OCI-LY3 (cell line): ENCODE data around the gene ACIN1.
A peak's percentile ranks its signal among the peaks of the same experiment; 100 is the strongest.

Experiments
- H2AFZ ChIP-seq: fragments of 200-600, 300-600 bp; shearing (Covaris generic); 2 replicates; pipeline ENCODE4 v1.6.0; 2014; ENCODE audit warnings: antibody characterized with exemption, low read depth, low read length
- H3K27ac ChIP-seq: fragments of 200-600, 300-600 bp; sonication (generic); 2 replicates; pipeline ENCODE4 v1.5.1; 2014; ENCODE audit warnings: mild to moderate bottlenecking, low read length, moderate library complexity, mixed read lengths
- H3K27me3 ChIP-seq: fragments of 200-600, 300-600 bp; sonication (generic); 2 replicates; pipeline ENCODE4 v1.6.1; 2014; ENCODE audit warnings: low read depth, low read length, mixed read lengths
- H3K36me3 ChIP-seq: fragments of 200-600, 300-600 bp; sonication (generic); replicated peaks from 2 replicates; pipeline ENCODE3; 2014; ENCODE audit warnings: low read depth, low read length, mixed read lengths
- H3K4me1 ChIP-seq: fragments of 300-600, 200-600 bp; sonication (generic); 2 replicates; pipeline ENCODE4 v1.6.1; 2014; ENCODE audit warnings: low read length, mixed read lengths
- H3K4me2 ChIP-seq: fragments of 200-600, 300-600 bp; sonication (generic); 2 replicates; pipeline ENCODE4 v1.6.1; 2014; ENCODE audit warnings: low read length, mixed read lengths
- H3K4me3 ChIP-seq: fragments of 300-600, 200-600 bp; sonication (generic); 2 replicates; pipeline ENCODE4 v1.5.1; 2014; ENCODE audit warnings: antibody characterized with exemption, mild to moderate bottlenecking, low read length, moderate library complexity
- H3K79me2 ChIP-seq: fragments of 300-600, 200-600 bp; shearing (Covaris generic); 2 replicates; pipeline ENCODE4 v1.6.1; 2014; ENCODE audit warnings: mild to moderate bottlenecking, low read length, mixed read lengths
- H3K9ac ChIP-seq: fragments of 300-600, 200-600 bp; shearing (Covaris generic); 2 replicates; pipeline ENCODE4 v1.6.0; 2014; ENCODE audit warnings: mild to moderate bottlenecking, low read length, moderate library complexity
- H3K9me3 ChIP-seq: fragments of 200-600, 300-600 bp; shearing (Covaris generic); 2 replicates; pipeline ENCODE4 v1.6.1; 2014; ENCODE audit warnings: low read length, mixed read lengths; ENCODE audit not compliant: insufficient read depth
- H4K20me1 ChIP-seq: fragments of 200-600, 300-600 bp; sonication (generic); 2 replicates; pipeline ENCODE4 v1.6.1; 2016; ENCODE audit warnings: low read length, mixed read lengths; ENCODE audit not compliant: insufficient read depth
- EZH2phosphoT487 ChIP-seq: fragments of 200-600 bp; shearing (Covaris generic); IDR thresholded peaks from 2 replicates; pipeline ENCODE4 v1.6.1; 2018; ENCODE audit warnings: antibody characterized with exemption, mixed run types, low read depth
- TF ChIP-seq, protein P1 (sequence below): fragments of 200-600, 300-600 bp; sonication (generic); IDR thresholded peaks from 2 replicates; pipeline ENCODE4 v1.5.1; 2014; ENCODE audit warnings: antibody characterized with exemption, low read length, low read depth

Gene ACIN1, protein sequence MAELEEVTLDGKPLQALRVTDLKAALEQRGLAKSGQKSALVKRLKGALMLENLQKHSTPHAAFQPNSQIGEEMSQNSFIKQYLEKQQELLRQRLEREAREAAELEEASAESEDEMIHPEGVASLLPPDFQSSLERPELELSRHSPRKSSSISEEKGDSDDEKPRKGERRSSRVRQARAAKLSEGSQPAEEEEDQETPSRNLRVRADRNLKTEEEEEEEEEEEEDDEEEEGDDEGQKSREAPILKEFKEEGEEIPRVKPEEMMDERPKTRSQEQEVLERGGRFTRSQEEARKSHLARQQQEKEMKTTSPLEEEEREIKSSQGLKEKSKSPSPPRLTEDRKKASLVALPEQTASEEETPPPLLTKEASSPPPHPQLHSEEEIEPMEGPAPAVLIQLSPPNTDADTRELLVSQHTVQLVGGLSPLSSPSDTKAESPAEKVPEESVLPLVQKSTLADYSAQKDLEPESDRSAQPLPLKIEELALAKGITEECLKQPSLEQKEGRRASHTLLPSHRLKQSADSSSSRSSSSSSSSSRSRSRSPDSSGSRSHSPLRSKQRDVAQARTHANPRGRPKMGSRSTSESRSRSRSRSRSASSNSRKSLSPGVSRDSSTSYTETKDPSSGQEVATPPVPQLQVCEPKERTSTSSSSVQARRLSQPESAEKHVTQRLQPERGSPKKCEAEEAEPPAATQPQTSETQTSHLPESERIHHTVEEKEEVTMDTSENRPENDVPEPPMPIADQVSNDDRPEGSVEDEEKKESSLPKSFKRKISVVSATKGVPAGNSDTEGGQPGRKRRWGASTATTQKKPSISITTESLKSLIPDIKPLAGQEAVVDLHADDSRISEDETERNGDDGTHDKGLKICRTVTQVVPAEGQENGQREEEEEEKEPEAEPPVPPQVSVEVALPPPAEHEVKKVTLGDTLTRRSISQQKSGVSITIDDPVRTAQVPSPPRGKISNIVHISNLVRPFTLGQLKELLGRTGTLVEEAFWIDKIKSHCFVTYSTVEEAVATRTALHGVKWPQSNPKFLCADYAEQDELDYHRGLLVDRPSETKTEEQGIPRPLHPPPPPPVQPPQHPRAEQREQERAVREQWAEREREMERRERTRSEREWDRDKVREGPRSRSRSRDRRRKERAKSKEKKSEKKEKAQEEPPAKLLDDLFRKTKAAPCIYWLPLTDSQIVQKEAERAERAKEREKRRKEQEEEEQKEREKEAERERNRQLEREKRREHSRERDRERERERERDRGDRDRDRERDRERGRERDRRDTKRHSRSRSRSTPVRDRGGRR

DNA sequence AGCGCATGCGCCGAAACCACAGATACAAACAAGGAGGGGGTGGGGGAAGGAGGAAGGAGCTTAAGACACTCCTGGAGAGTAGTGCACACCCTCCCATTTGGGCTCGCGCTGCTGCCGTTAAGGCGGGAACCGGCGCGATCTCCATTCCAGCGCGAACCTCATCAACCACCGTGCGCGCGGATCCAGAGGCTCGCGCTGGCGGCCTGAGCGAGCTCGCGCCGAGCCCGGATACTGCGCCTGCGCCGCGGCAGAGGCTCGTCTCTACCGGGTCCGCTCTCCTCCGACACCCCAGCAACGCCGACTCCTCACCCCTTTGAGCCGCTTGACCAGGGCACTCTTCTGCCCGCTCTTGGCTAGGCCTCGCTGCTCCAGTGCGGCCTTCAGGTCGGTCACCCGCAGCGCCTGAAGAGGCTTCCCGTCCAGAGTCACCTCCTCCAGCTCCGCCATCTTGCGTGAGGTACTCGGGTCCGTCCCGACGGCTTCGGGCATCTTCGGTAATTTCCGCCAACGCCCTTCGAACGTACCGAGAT is at the start of gene ACIN1:
Gene ACIN1 (minus strand): TSS at position 471 of the 530 bp plus-strand sequence. CDS start 24 bp downstream, at position 447.
- H2AFZ ChIP-seq, result peak within 1 kb of the TSS; percentile 64
- peak within 1 kb of the TSS; percentile 86 for H3K4me3 ChIP-seq
- H3K9me3 ChIP-seq, result no peaks in the 10 kb centered on the region
- TF ChIP-seq, protein P1, sequence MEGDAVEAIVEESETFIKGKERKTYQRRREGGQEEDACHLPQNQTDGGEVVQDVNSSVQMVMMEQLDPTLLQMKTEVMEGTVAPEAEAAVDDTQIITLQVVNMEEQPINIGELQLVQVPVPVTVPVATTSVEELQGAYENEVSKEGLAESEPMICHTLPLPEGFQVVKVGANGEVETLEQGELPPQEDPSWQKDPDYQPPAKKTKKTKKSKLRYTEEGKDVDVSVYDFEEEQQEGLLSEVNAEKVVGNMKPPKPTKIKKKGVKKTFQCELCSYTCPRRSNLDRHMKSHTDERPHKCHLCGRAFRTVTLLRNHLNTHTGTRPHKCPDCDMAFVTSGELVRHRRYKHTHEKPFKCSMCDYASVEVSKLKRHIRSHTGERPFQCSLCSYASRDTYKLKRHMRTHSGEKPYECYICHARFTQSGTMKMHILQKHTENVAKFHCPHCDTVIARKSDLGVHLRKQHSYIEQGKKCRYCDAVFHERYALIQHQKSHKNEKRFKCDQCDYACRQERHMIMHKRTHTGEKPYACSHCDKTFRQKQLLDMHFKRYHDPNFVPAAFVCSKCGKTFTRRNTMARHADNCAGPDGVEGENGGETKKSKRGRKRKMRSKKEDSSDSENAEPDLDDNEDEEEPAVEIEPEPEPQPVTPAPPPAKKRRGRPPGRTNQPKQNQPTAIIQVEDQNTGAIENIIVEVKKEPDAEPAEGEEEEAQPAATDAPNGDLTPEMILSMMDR, result no peak
- no peak for TF ChIP-seq EZH2phosphoT487
- H3K4me1 ChIP-seq, result peaks cover 14% of the 10 kb centered on the region
- peaks cover 17% of the 10 kb centered on the region for H4K20me1 ChIP-seq
- H3K36me3 ChIP-seq, result peaks cover 39% of the 10 kb centered on the region
- H3K79me2 ChIP-seq, result peaks cover 68% of the 10 kb centered on the region
- H3K9ac ChIP-seq, result peak within 1 kb of the TSS; percentile 88
- no peaks in the 10 kb centered on the region for H3K27me3 ChIP-seq
- H3K4me2 ChIP-seq, result peak within 1 kb of the TSS; percentile 96
- H3K27ac ChIP-seq, result peak within 1 kb of the TSS; percentile 79

DNA sequence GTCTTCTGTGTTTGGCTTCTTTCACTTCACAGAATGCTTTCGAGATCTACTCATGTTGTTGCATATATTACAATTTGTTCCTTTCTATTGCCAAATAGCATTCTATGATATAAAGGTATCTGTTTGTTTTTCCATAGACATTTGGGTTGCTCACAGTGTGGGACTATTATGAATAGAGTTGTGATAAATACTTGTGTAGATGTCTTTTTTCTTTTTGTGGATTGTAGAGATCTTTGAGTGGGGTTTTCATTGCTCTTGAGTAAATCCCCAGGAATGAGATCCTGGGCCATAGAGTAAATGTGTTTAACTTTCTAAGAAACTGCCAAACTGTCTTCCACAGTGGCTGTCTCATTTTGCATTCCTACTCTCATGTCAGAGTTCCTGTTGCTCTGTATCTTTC is 49.0 kb upstream of the ACIN1 start:
- Histone ChIP-seq H3K9me3 (no peaks in the 10 kb centered on the region), H3K4me1 (no peaks in the 10 kb centered on the region), H3K27ac (no peak overlapping the region), H2AFZ (no peak overlapping the region), H3K27me3 (peaks cover 13% of the 10 kb centered on the region), H3K4me2 (no peak overlapping the region), H3K36me3 (no peaks in the 10 kb centered on the region), H3K9ac (no peak overlapping the region), H3K79me2 (no peaks in the 10 kb centered on the region), H4K20me1 (no peaks in the 10 kb centered on the region), H3K4me3 (no peak overlapping the region)
- TF ChIP-seq, protein P1, result no peak
- no peak for TF ChIP-seq EZH2phosphoT487

DNA sequence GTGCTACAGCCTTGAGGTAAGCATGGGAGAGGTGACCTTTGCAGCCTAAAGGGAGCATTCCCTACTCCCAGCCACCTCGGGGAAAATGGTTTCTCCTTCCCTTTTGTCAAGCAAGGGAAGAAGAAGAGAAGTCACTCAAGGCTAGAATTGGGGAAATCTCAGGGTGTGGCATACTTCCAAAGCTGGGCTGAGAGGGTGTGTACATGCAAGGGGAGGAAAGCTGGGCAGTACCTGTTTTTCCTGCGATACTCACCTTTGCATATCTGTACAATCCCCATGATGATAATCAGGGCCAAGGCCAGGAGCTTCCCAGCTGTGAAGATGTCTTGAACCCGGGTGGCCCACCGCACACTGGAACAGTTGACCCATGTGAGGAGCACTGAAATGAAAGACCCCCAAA is 47.9 kb upstream of the ACIN1 start:
- Histone ChIP-seq H3K4me2 (no peak overlapping the region), H2AFZ (no peak overlapping the region), H3K9me3 (no peaks in the 10 kb centered on the region), H3K79me2 (no peaks in the 10 kb centered on the region), H3K9ac (no peak overlapping the region), H3K36me3 (no peaks in the 10 kb centered on the region), H4K20me1 (no peaks in the 10 kb centered on the region), H3K4me3 (no peak overlapping the region), H3K27me3 (peaks cover 13% of the 10 kb centered on the region), H3K4me1 (no peaks in the 10 kb centered on the region), H3K27ac (no peak overlapping the region)
- TF ChIP-seq, protein P1, result no peak
- TF ChIP-seq EZH2phosphoT487, result no peak
